Left ventricle myocardium inferior (tissue), 1 donor: Measurements from ENCODE around the gene DNAJA4. TPM values are rescaled to one million over a fixed set of nuclear protein-coding genes. Genes with fewer than 3 reads are reported as not detected.
"Not testable (repeated sequence)": the region's sequence is repeated elsewhere in the genome, so short reads cannot be mapped to it uniquely, and the experiment has no call there.

Experiments
- DNase-seq: peaks from one replicate; pipeline ENCODE4 v3.0.0-alpha.2; 2020
- H3K27ac ChIP-seq: fragments of 200-600 bp; replicated peaks from 2 replicates; pipeline ENCODE4 v1.8.0; 2021
- H3K27me3 ChIP-seq: fragments of 200-600 bp; 2 replicates; pipeline ENCODE4 v1.8.0; 2021; ENCODE audit warnings: low read depth
- H3K36me3 ChIP-seq: fragments of 200-600 bp; 2 replicates; pipeline ENCODE4 v1.8.0; 2021
- H3K4me1 ChIP-seq: fragments of 200-600 bp; 2 replicates; pipeline ENCODE4 v1.8.0; 2021
- H3K4me3 ChIP-seq: fragments of 200-600 bp; 2 replicates; pipeline ENCODE4 v1.8.0; 2021; ENCODE audit warnings: mild to moderate bottlenecking, moderate library complexity
- H3K9me3 ChIP-seq: fragments of 200-600 bp; replicated peaks from 2 replicates; pipeline ENCODE4 v1.8.0; 2021
- intact Hi-C: fragments of 100-400 bp; cut with micrococcal nuclease; formaldehyde crosslinking; loops from one replicate; pipeline ENCODE4 v1.11.0; 2022
- total RNA-seq: library from RNA; stranded (reverse); fragmentation: NEBNext Ultra II Directional; extraction: Animal tissue kit (Norgen Biotek cat#: 25700); gene quantifications from one replicate; pipeline ENCODE4 v1.2.1, GENCODE V29; 2021
- TF ChIP-seq, protein P1 (sequence below): fragments of 200-600 bp; IDR thresholded peaks from 2 replicates; pipeline ENCODE4 v1.8.0; 2021; ENCODE audit warnings: antibody characterized with exemption, mild to moderate bottlenecking, borderline replicate concordance
- donor health status: DM: no; HTN: yes; CAD: no; lungs with severe emphysema.

The DNAJA4 gene
- total RNA-seq, 1 donor from 2014 or later: 115 TPM

GRCh38 chr15:78244101-78244500 lies 20.3 kb upstream of the DNAJA4 start:
- Histone ChIP-seq H3K4me3 (no peak overlapping the region), H3K9me3 (no peaks in the 10 kb centered on the region), H3K27ac (no peak overlapping the region), H3K27me3 (no peaks in the 10 kb centered on the region), H3K36me3 (no peaks in the 10 kb centered on the region), H3K4me1 (peaks cover 9% of the 10 kb centered on the region)
- intact Hi-C loops: loop anchor here (5.0 to 10.0 kb wide), 3 partner anchors 69 to 132 kb away; partner anchors contain the start of gene CIB2
- DNase-seq: no peak
- TF ChIP-seq, protein P1, sequence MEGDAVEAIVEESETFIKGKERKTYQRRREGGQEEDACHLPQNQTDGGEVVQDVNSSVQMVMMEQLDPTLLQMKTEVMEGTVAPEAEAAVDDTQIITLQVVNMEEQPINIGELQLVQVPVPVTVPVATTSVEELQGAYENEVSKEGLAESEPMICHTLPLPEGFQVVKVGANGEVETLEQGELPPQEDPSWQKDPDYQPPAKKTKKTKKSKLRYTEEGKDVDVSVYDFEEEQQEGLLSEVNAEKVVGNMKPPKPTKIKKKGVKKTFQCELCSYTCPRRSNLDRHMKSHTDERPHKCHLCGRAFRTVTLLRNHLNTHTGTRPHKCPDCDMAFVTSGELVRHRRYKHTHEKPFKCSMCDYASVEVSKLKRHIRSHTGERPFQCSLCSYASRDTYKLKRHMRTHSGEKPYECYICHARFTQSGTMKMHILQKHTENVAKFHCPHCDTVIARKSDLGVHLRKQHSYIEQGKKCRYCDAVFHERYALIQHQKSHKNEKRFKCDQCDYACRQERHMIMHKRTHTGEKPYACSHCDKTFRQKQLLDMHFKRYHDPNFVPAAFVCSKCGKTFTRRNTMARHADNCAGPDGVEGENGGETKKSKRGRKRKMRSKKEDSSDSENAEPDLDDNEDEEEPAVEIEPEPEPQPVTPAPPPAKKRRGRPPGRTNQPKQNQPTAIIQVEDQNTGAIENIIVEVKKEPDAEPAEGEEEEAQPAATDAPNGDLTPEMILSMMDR: no peak

GRCh38 chr15:78244893-78245292 lies 19.5 kb upstream of the DNAJA4 start:
- intact Hi-C loops: loop anchor here (5.0 to 10.0 kb wide), 3 partner anchors 70 to 133 kb away; partner anchors contain the start of gene CIB2
- Histone ChIP-seq H3K27me3 (no peaks in the 10 kb centered on the region), H3K27ac (no peak overlapping the region), H3K4me1 (peaks cover 9% of the 10 kb centered on the region), H3K36me3 (no peaks in the 10 kb centered on the region), H3K4me3 (no peak overlapping the region), H3K9me3 (no peaks in the 10 kb centered on the region)
- no peak for DNase-seq
- TF ChIP-seq, protein P1: no peak

DNA sequence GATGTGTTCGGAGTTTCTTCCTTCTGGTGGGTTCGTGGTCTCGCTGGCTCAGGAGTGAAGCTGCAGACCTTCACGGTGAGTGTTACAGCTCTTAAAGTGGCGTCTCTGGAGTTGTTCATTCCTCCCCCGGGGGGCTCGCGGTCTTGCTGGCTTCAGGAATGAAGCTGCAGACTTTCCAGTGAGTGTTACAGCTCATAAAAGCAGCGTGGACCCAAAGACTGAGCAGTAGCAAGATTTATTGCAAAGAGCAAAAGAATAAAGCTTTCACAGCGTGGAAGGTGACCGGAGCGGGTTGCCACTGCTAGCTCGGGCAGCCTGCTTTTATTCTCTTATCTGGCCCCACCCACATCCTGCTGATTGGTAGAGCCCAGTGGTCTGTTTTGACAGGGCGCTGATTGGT lies 19.0 kb upstream of the DNAJA4 start:
- not testable (repeated sequence) for H3K27ac ChIP-seq, H3K9me3 ChIP-seq, DNase-seq, H3K4me1 ChIP-seq, H3K4me3 ChIP-seq, H3K27me3 ChIP-seq, H3K36me3 ChIP-seq
- intact Hi-C loops: loop anchor here (10.0 kb wide), 1 partner anchor 71 kb away; no protein-coding TSS in a partner anchor

DNA sequence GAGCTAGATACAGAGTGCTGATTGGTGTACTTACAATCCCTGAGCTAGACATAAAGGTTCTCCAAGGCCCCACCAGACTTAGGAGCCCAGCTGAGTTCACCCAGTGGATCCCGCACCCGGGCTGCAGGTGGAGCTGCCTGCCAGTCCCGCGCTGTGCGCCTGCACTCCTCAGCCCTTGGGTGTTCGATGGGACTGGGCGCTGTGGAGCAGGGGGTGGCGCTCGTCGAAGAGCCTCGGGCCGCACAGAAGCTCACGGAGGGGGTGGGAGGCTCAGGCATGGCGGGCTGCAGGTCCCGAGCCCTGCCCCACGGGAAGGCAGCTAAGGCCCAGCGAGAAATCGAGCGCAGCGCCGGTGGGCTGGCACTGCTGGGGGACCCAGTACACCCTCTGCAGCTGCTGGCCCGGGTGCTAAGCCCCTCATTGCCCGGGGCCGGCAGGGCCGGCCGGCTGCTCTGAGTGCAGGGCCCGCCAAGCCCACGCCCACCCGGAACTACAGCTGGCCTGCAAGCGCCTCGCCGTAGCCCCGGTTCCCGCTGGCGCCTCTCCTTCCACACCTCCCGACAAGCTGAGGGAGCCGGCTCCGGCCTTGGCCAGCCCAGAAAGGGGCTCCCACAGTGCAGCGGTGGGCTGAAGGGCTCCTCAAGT lies 18.3 kb upstream of the DNAJA4 start:
- H3K27ac ChIP-seq, H3K36me3 ChIP-seq, H3K4me3 ChIP-seq, DNase-seq, H3K9me3 ChIP-seq, H3K27me3 ChIP-seq, H3K4me1 ChIP-seq: not testable (repeated sequence)
- intact Hi-C loops: loop anchor here (10.0 kb wide), 1 partner anchor 71 kb away; no protein-coding TSS in a partner anchor

DNA sequence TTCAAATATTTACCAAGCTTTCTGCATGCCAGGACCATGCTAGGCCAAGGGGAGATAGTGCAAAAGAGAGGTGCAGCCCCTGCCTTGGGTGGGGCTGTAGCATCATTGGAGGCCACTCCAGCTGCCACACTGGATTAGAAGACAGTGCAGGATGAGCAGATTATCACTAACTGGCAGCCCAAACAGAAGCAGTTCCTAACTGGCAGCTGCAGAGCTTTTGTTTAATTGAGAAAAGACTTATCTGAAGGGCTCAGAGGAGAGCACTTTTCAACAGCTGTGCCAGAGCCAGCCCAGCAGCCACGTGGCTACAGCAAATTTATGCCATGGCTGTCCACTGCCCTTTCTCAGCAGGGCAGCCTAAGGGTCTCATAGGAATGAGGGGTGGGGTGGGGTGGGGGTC lies 16.5 kb upstream of the DNAJA4 start:
- intact Hi-C loops: loop anchor here (10.0 kb wide), 1 partner anchor 73 kb away; no protein-coding TSS in a partner anchor
- TF ChIP-seq, protein P1: no peak
- no peaks in the 10 kb centered on the region for H3K9me3 ChIP-seq
- peaks cover 9% of the 10 kb centered on the region for H3K4me1 ChIP-seq
- DNase-seq: no peak
- H3K27me3 ChIP-seq: peaks cover 3% of the 10 kb centered on the region
- no peak overlapping the region for H3K4me3 ChIP-seq
- H3K27ac ChIP-seq: no peak overlapping the region
- H3K36me3 ChIP-seq: no peaks in the 10 kb centered on the region

DNA sequence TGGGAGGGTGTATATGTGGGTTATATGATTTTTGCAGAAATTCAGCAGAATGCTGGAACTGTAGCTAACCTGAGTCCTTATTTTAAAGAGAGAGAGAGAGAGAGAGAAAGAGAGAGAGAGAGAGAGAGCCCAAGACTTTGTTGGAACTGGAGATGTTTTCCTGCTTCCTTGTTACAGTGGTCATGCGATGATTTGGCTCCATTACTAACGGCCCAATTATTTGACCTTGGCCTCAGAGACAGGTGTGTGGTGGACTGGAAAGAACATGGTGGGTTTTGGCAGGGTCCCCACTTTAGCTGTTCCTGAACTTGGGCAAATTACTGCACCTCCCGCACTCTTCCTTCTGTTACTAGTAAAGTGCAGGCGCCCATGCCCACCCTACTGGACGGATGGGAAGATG lies 15.2 kb upstream of the DNAJA4 start:
- Histone ChIP-seq H3K27ac (no peak overlapping the region), H3K27me3 (peaks cover 3% of the 10 kb centered on the region), H3K4me1 (no peaks in the 10 kb centered on the region), H3K9me3 (no peaks in the 10 kb centered on the region), H3K4me3 (no peak overlapping the region), H3K36me3 (no peaks in the 10 kb centered on the region)
- DNase-seq: no peak
- TF ChIP-seq, protein P1: no peak
- intact Hi-C loops: loop anchor here (10.0 kb wide), 1 partner anchor 74 kb away; no protein-coding TSS in a partner anchor
